K562 (cell line): ENCODE results near the gene STEAP1B. TPM values are rescaled to one million over a fixed set of nuclear protein-coding genes. Genes with fewer than 3 reads are reported as not detected.
A peak's percentile ranks its signal among the peaks of the same experiment; 100 is the strongest.

ENCODE experiments used
- ATAC-seq: fragments of 200-7000 bp; cut with Tn5 transposase; 3 replicates; pipeline ENCODE4 v1.9.1; 2020; ENCODE audit warnings: moderate library complexity
- BruUV-seq: library from RNA; stranded (reverse); fragments of 400-500 nt; replicated peaks from 2 replicates; lab custom pipeline; 2021; lab: Mats Ljungman, UMichigan
- CTCF ChIA-PET: fragments of 300-600 bp; formaldehyde crosslinking; extraction: SDS; loops from one replicate; lab custom pipeline; 2021; ENCODE audit warnings: low intra/inter-chr PET ratio; lab: Yijun Ruan, JAX
- POLR2A ChIA-PET: fragments of 300-600, 350-650 bp; sonication (Branson Sonifier 250); formaldehyde crosslinking; extraction: SDS; loops from one replicate; lab custom pipeline; 2021; ENCODE audit warnings: antibody characterized with exemption, inconsistent platforms; lab: Yijun Ruan, JAX
- DNase-seq, 4 experiments: peaks; one replicate each; pipeline versions ENCODE4 v3.0.0 to v3.0.0-alpha.2; 2011 to 2018; ENCODE audit warnings: low spot score in 3 of 4, mixed read lengths in 3 of 4; ENCODE audit errors: extremely low read depth in 1 of 4
- FAIRE-seq: peaks from 2 replicates; lab custom pipeline; 2011; peaks lifted over from hg19 to GRCh38; lab: Jason Lieb, UNC
- H2AFZ ChIP-seq: 2 replicates; pipeline ENCODE4 v1.6.0; 2011; ENCODE audit warnings: low read depth, low read length, control low read depth, inconsistent platforms
- H3K27ac ChIP-seq: fragments of 200-600 bp; 3 replicates; pipeline ENCODE4 v1.8.0; 2011; ENCODE audit warnings: low read depth, mild to moderate bottlenecking, control low read depth, inconsistent platforms, low read length, moderate library complexity, mixed read lengths; ENCODE audit errors: extremely low read depth
- H3K27me3 ChIP-seq, 2 experiments: fragments of 300-600 bp in 1 of 2; 2 replicates in 1 of 2; 3 replicates in 1 of 2; pipeline versions ENCODE4 v1.6.0 to v1.8.0; 2011; ENCODE audit warnings: inconsistent platforms in 2 of 2, low read length in 2 of 2, mild to moderate bottlenecking in 1 of 2, mixed read lengths in 1 of 2, moderate library complexity in 1 of 2; ENCODE audit not compliant: control insufficient read depth in 2 of 2, insufficient read depth in 2 of 2
- H3K36me3 ChIP-seq: fragments of 300-600 bp; 3 replicates; pipeline ENCODE4 v1.8.0; 2011; ENCODE audit warnings: mild to moderate bottlenecking, low read length, inconsistent platforms; ENCODE audit not compliant: control insufficient read depth, insufficient read depth
- H3K4me1 ChIP-seq, 2 experiments: fragments of 200-600 bp in 1 of 2; replicated peaks in 1 of 2; 2 replicates in 1 of 2; 3 replicates in 1 of 2; pipeline versions ENCODE4 v1.5.1 to v1.8.0; 2011; ENCODE audit warnings: inconsistent platforms in 2 of 2, low read length in 2 of 2, mild to moderate bottlenecking in 1 of 2, mixed read lengths in 1 of 2, moderate library complexity in 1 of 2; ENCODE audit not compliant: control insufficient read depth in 2 of 2, insufficient read depth in 2 of 2
- H3K4me2 ChIP-seq: 2 replicates; pipeline ENCODE4 v1.6.1; 2011; ENCODE audit warnings: low read length, control low read depth, inconsistent platforms, mixed read lengths; ENCODE audit not compliant: insufficient read depth
- H3K4me3 ChIP-seq: fragments of 200-600 bp; sonication (generic), shearing (Covaris generic); 2 replicates; pipeline ENCODE4 v1.5.1; 2016; ENCODE audit warnings: control low read depth, inconsistent platforms
- H3K79me2 ChIP-seq: fragments of 200-600 bp; 3 replicates; pipeline ENCODE4 v1.8.0; 2011; ENCODE audit warnings: low read length, inconsistent platforms; ENCODE audit not compliant: control insufficient read depth, insufficient read depth
- H3K9ac ChIP-seq, 2 experiments: 2 replicates each; pipeline versions ENCODE4 v1.6.0 to v1.6.1; 2011; ENCODE audit warnings: low read depth in 2 of 2, low read length in 2 of 2, control low read depth in 1 of 2, inconsistent platforms in 1 of 2, mild to moderate bottlenecking in 1 of 2, mixed read lengths in 1 of 2; ENCODE audit not compliant: insufficient read depth in 1 of 2
- H3K9me1 ChIP-seq: one replicate; pipeline ENCODE4 v1.6.0; 2011; ENCODE audit warnings: inconsistent platforms, mild to moderate bottlenecking, low read length, moderate library complexity; ENCODE audit not compliant: control insufficient read depth, insufficient read depth
- H3K9me3 ChIP-seq: replicated peaks from 2 replicates; pipeline ENCODE4 v1.5.1; 2011; ENCODE audit warnings: low read depth, low read length, inconsistent platforms; ENCODE audit not compliant: control insufficient read depth, insufficient read depth
- H4K20me1 ChIP-seq: replicated peaks from 2 replicates; pipeline ENCODE4 v1.6.1; 2011; ENCODE audit warnings: low read length, inconsistent platforms, mixed read lengths; ENCODE audit not compliant: control insufficient read depth, insufficient read depth
- NR2C1 ChIP-seq, 2 experiments: fragments of 450-650 bp; IDR thresholded peaks; 2 replicates each; pipeline ENCODE4 v1.6.1; 2017; ENCODE audit warnings: mild to moderate bottlenecking in 2 of 2, antibody characterized with exemption in 1 of 2, inconsistent platforms in 1 of 2, missing compliant biosample characterization in 1 of 2, missing genetic modification characterization in 1 of 2
- NR4A1 ChIP-seq, 2 experiments: fragments of 250-450 bp in 1 of 2; fragments of 450-650 bp in 1 of 2; sonication (Bioruptor Pico) in 1 of 2; IDR thresholded peaks; 2 replicates each; pipeline versions ENCODE4 v1.4.0 to v1.6.1; 2016 to 2020; ENCODE audit warnings: mild to moderate bottlenecking in 2 of 2, missing compliant biosample characterization in 1 of 2, missing genetic modification characterization in 1 of 2, moderate library complexity in 1 of 2
- PTRF ChIP-seq: fragments of 450-650 bp; IDR thresholded peaks from 2 replicates; pipeline ENCODE4 v1.6.1; 2016; ENCODE audit warnings: mild to moderate bottlenecking, missing genetic modification characterization, missing compliant biosample characterization
- SMARCA4 ChIP-seq: fragments of 450-650 bp; IDR thresholded peaks from 2 replicates; pipeline ENCODE4 v1.6.1; 2016
- TFAM ChIP-seq: fragments of 250-450 bp; sonication (Bioruptor Pico); conservative IDR thresholded peaks from 2 replicates; pipeline ENCODE4 v1.5.0; 2021; ENCODE audit warnings: mild to moderate bottlenecking, moderate library complexity
- USF2 ChIP-seq: sonication (generic); formaldehyde crosslinking; IDR thresholded peaks from 2 replicates; pipeline ENCODE4 v1.5.0; 2020; ENCODE audit warnings: missing genetic modification reagents
- VEZF1 ChIP-seq: fragments of 200-800 bp; sonication (Bioruptor generic); IDR thresholded peaks from 2 replicates; pipeline ENCODE4 v1.6.1; 2017; ENCODE audit warnings: missing genetic modification characterization, missing compliant biosample characterization
- YY1 ChIP-seq, 3 experiments: IDR thresholded peaks; 2 replicates each; pipeline ENCODE4 v1.6.1; 2011; ENCODE audit warnings: low read length in 2 of 3, mild to moderate bottlenecking in 2 of 3, moderate library complexity in 2 of 3, borderline replicate concordance in 1 of 3, control low read depth in 1 of 3, low read depth in 1 of 3; ENCODE audit not compliant: insufficient read depth in 3 of 3, insufficient replicate concordance in 2 of 3, control insufficient read depth in 1 of 3, insufficient read length in 1 of 3; ENCODE audit errors: extremely low read depth in 1 of 3
- ZNF143 ChIP-seq: sonication (generic); formaldehyde crosslinking; IDR thresholded peaks from 2 replicates; pipeline ENCODE4 v1.9.0; 2022; ENCODE audit warnings: mild to moderate bottlenecking, missing genetic modification reagents
- ZNF175 ChIP-seq: fragments of 200-800 bp; sonication (Bioruptor generic); IDR thresholded peaks from 2 replicates; pipeline ENCODE4 v1.6.1; 2016; ENCODE audit warnings: low read depth, mild to moderate bottlenecking, missing genetic modification characterization, missing compliant biosample characterization
- ZNF589 ChIP-seq: fragments of 200-800 bp; sonication (Bioruptor generic); IDR thresholded peaks from 2 replicates; pipeline ENCODE4 v1.6.1; 2016; ENCODE audit warnings: low read depth, missing genetic modification characterization, missing compliant biosample characterization
- ZNF592 ChIP-seq: fragments of 450-650 bp; IDR thresholded peaks from 2 replicates; pipeline ENCODE4 v1.6.1; 2017; ENCODE audit warnings: antibody characterized with exemption, mild to moderate bottlenecking
- WGBS: fragments of 100-300 bp; shearing (Covaris generic); methylation state at CpG from one replicate; pipeline ENCODE4 v1.1.6; 2016; ENCODE audit warnings: low coverage, mixed read lengths; ENCODE audit not compliant: insufficient coverage; ENCODE audit errors: missing lambda C conversion rate; 5-methylcytosine and 5-hydroxymethylcytosine counted together
- in situ Hi-C: fragments of 300-500 bp; cut with MboI; formaldehyde crosslinking; loops from 4 replicates; pipeline ENCODE4 v1.15.0; 2018; ENCODE audit warnings: inconsistent platforms, mixed read lengths
- intact Hi-C: fragments of 100-400 bp; cut with micrococcal nuclease; formaldehyde crosslinking; loops from 2 replicates; pipeline ENCODE4 v1.14.2; 2022
- polyA plus RNA-seq, 8 experiments: library from polyadenylated mRNA; depleted of rRNA in 4 of 8; stranded (reverse) in 5 of 8; unstranded in 3 of 8; fragments of >200 nt; fragmentation: Nextera tagmentation in 2 of 8; fragmentation: Illumina TruSeq in 1 of 8; extraction: Ambion mirVana in 2 of 8; extraction: Trizol in 1 of 8; gene quantifications; 2 replicates each; pipeline versions ENCODE4 v1.2.1 to v1.2.3, GENCODE V29; 2011 to 2014; ENCODE audit warnings: inconsistent platforms in 1 of 8, missing spikeins in 1 of 8
- total RNA-seq, 7 experiments: library from RNA; depleted of rRNA in 6 of 7; stranded (reverse); fragments of >200 nt in 6 of 7; fragmentation: Illumina TruSeq in 2 of 7; extraction: Trizol in 2 of 7; gene quantifications; 2 replicates each; pipeline versions ENCODE4 v1.2.1 to v1.2.3, GENCODE V29; 2011 to 2021; ENCODE audit warnings: low replicate concordance in 1 of 7

The STEAP1B gene
- total and polyA plus RNA-seq, 9 of the 15 experiments (the other 6 are each of a cell fraction or from before 2014, with no cell fraction given), result 20.0 to 38.5 (median 30.6) TPM

GRCh38 chr7:22499044-22499443 is 944 bp downstream of the STEAP1B start:
- in situ Hi-C loops (no loop called here), intact Hi-C loops (no loop called here)
- FAIRE-seq, result no peak
- Histone ChIP-seq H3K79me2 (peaks cover 15% of the 10 kb centered on the region), H3K36me3 (no peaks in the 10 kb centered on the region; the same call in 2 of the 3 replicates), H3K9ac (peak overlapping the region in 1 of 2 experiments; percentile 53; a peak in 2 of 4 replicates), H3K9me3 (no peaks in the 10 kb centered on the region), H3K4me1 (peaks cover 2 to 4% of the 10 kb centered on the region in 2 experiments; a peak in 4 of 5 replicates), H3K27me3 (no peaks in the 10 kb centered on the region), H2AFZ (peak overlapping the region; percentile 59), H3K27ac (peak overlapping the region; percentile 79; the same call in 2 of the 3 replicates), H4K20me1 (no peaks in the 10 kb centered on the region), H3K4me2 (peak overlapping the region; percentile 66), H3K9me1 (no peaks in the 10 kb centered on the region), H3K4me3 (peak overlapping the region; percentile 50)
- ATAC-seq, result no peak
- peak in 1 of 4 experiments; percentile 33 for DNase-seq
- BruUV-seq, result no TSS peak
- WGBS, result 12% methylated on average over 5 of the region's 5 CpGs
- ChIA-PET CTCF (interaction anchor here (1.6 kb wide), 1 partner anchor 388 kb away, joined by 8 read pairs; no protein-coding TSS in a partner anchor), POLR2A (no interaction called here)
- TF ChIP-seq ZNF143 (no peak), ZNF592 (0 out of 2 replicates have a peak, but pooled peaks have one; percentile 45), ZNF589 (CRISPR knock-in tag) (peak; percentile 40; the same call in 1 of the 2 replicates), TFAM (no peak), PTRF (tag) (0 out of 2 replicates have a peak, but pooled peaks have one; percentile 13), ZNF175 (CRISPR knock-in tag) (0 out of 2 replicates have a peak, but pooled peaks have one; percentile 38), SMARCA4 (0 out of 2 replicates have a peak, but pooled peaks have one; percentile 17), USF2 (no peak), YY1 (IDR thresholded peaks at IDR 0.05; ENCODE audit: borderline replicate concordance in 1 of 3, control insufficient read depth in 1 of 3, extremely low read depth in 1 of 3, insufficient read depth in 3 of 3, insufficient read length in 1 of 3, insufficient replicate concordance in 2 of 3, low read depth in 1 of 3, low read length in 2 of 3) (peak in 2 of 3 experiments; percentile 48 to 92), NR4A1 (CRISPR knock-in tag; IDR thresholded peaks at IDR 0.05) (no peak), NR4A1 (tag; IDR thresholded peaks at IDR 0.05) (peak; percentile 58; the same call in 1 of the 2 replicates), NR2C1 (IDR thresholded peaks at IDR 0.05) (no peak), NR2C1 (tag; IDR thresholded peaks at IDR 0.05) (0 out of 2 replicates have a peak, but pooled peaks have one; percentile 30), VEZF1 (CRISPR knock-in tag) (no peak)
